ENCODE measurements around the gene ABCD2. TPM values are rescaled to one million over a fixed set of nuclear protein-coding genes. Genes with fewer than 3 reads are reported as not detected.

Gene ABCD2
- total RNA-seq = under 1 TPM in 3 of 4 donors, not detected in 1; 0.07 to 0.20 (median 0.10) TPM

GRCh38 chr12:39619660-39620433 lies at the start of gene ABCD2:
ABCD2 (minus strand) TSS chr12:39619803; CDS start chr12:39619615, 188 bp downstream.
- TF ChIP-seq, protein P1, sequence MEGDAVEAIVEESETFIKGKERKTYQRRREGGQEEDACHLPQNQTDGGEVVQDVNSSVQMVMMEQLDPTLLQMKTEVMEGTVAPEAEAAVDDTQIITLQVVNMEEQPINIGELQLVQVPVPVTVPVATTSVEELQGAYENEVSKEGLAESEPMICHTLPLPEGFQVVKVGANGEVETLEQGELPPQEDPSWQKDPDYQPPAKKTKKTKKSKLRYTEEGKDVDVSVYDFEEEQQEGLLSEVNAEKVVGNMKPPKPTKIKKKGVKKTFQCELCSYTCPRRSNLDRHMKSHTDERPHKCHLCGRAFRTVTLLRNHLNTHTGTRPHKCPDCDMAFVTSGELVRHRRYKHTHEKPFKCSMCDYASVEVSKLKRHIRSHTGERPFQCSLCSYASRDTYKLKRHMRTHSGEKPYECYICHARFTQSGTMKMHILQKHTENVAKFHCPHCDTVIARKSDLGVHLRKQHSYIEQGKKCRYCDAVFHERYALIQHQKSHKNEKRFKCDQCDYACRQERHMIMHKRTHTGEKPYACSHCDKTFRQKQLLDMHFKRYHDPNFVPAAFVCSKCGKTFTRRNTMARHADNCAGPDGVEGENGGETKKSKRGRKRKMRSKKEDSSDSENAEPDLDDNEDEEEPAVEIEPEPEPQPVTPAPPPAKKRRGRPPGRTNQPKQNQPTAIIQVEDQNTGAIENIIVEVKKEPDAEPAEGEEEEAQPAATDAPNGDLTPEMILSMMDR (IDR thresholded peaks at IDR 0.05 in 4 of 5, conservative IDR thresholded peaks at IDR 0.05 in 1 of 5) = no peak
- TF ChIP-seq POLR2A (IDR thresholded peaks at IDR 0.05) = no peak
- peaks cover 10 to 16% of the 10 kb centered on the region in 2 donors for H3K4me1 ChIP-seq
- ATAC-seq = peak; percentile 85
- in situ Hi-C loops (cut with MboI; ENCODE audit: low sequenced_read_pairs in 4 of 4) (no loop called here), intact Hi-C loops (cut with DNase I; ENCODE audit: low total_unique reads) (no loop called here)
- peak within 1 kb of the TSS; percentile 65 to 73 (median 66) for H3K27ac ChIP-seq
- H3K4me3 ChIP-seq = peak within 1 kb of the TSS; percentile 63 to 80 (median 68)
- H3K9me3 ChIP-seq = no peaks in the 10 kb centered on the region
- no peaks in the 10 kb centered on the region for H3K36me3 ChIP-seq
- H3K27me3 ChIP-seq = no peaks in the 10 kb centered on the region
- peak; percentile 31 to 59 for DNase-seq

GRCh38 chr12:39660101-39660500 lies 40.5 kb upstream of the ABCD2 start:
- intact Hi-C loops (cut with DNase I; ENCODE audit: low total_unique reads) (no loop called here), in situ Hi-C loops (cut with MboI; ENCODE audit: low sequenced_read_pairs in 4 of 4) (no loop called here)
- Histone ChIP-seq H3K27me3 (no peaks in the 10 kb centered on the region), H3K9me3 (no peaks in the 10 kb centered on the region), H3K27ac (no peak overlapping the region), H3K4me3 (no peak overlapping the region), H3K36me3 (no peaks in the 10 kb centered on the region), H3K4me1 (no peaks in the 10 kb centered on the region)
- DNase-seq (no peak), ATAC-seq (no peak)
- TF ChIP-seq, protein P1 (IDR thresholded peaks at IDR 0.05 in 4 of 5, conservative IDR thresholded peaks at IDR 0.05 in 1 of 5) = no peak
- TF ChIP-seq POLR2A (IDR thresholded peaks at IDR 0.05) = no peak

DNA sequence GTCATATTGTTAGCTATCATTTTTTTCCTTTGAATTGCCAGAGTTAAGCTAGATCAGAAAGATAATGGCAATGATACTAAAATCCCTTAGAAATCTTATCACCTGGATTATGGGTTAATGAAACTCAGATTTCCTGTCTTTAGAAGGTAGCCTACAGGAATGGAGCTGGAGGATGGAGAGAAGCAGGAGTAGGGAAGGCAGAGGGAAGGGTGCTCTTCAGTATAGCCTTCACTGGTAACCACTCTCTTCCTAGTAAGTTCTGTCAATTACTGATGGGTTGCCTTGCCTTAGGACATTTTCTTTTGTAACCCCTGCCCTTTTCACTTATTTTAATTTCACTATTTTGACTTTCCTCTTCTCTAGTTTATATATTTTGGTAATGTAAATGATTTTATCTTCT lies 27.8 kb upstream of the ABCD2 start:
- Histone ChIP-seq H3K4me3 (no peak overlapping the region), H3K36me3 (no peaks in the 10 kb centered on the region), H3K27ac (no peak overlapping the region), H3K27me3 (no peaks in the 10 kb centered on the region), H3K9me3 (no peaks in the 10 kb centered on the region), H3K4me1 (no peaks in the 10 kb centered on the region)
- no peak for DNase-seq
- ATAC-seq = peak in 1 of 2 donors; percentile 47
- no peak for TF ChIP-seq POLR2A (IDR thresholded peaks at IDR 0.05)
- TF ChIP-seq, protein P1 (IDR thresholded peaks at IDR 0.05 in 4 of 5, conservative IDR thresholded peaks at IDR 0.05 in 1 of 5) = no peak
- in situ Hi-C loops (cut with MboI; ENCODE audit: low sequenced_read_pairs in 4 of 4) (loop anchor here in 1 of 4 donors (25.0 kb wide), 1 partner anchor 90 kb away; no protein-coding TSS in a partner anchor), intact Hi-C loops (cut with DNase I; ENCODE audit: low total_unique reads) (no loop called here)

DNA sequence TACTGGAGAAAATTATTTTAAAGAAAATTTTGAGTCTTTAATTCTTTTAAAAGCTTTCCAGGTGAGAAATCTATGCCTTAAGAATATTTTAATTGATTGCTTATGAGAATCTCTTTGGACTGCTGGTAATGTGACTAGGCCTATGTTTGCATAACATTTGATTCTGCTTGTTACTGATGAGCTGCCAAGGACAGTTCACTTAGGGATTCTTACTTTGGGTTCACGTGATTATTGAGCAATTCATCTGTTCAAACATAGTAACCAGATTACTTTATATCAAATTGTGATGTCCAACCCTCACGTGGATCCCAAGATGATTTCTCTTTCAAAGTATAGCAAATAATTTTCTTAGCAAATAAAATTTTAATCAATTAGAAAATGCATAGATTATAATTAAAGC lies 27.4 kb upstream of the ABCD2 start:
- in situ Hi-C loops (cut with MboI; ENCODE audit: low sequenced_read_pairs in 4 of 4) = loop anchor here in 1 of 4 donors (25.0 kb wide), 1 partner anchor 90 kb away; no protein-coding TSS in a partner anchor
- Histone ChIP-seq H3K27me3 (no peaks in the 10 kb centered on the region), H3K9me3 (no peaks in the 10 kb centered on the region), H3K27ac (no peak overlapping the region), H3K4me1 (no peaks in the 10 kb centered on the region), H3K4me3 (no peak overlapping the region), H3K36me3 (no peaks in the 10 kb centered on the region)
- no peak for DNase-seq
- TF ChIP-seq, protein P1 (IDR thresholded peaks at IDR 0.05 in 4 of 5, conservative IDR thresholded peaks at IDR 0.05 in 1 of 5) = no peak
- no peak for TF ChIP-seq POLR2A (IDR thresholded peaks at IDR 0.05)
- ATAC-seq = peak; percentile 85 to 86
- intact Hi-C loops (cut with DNase I; ENCODE audit: low total_unique reads) = no loop called here
